HEK293 (cell line): ENCODE measurements around the gene TIE1.

ENCODE experiments used
- GFI1B ChIP-seq: fragments of 450-650 bp; formaldehyde crosslinking; IDR thresholded peaks from 2 replicates; pipeline ENCODE4 v1.5.1; 2016; ENCODE audit warnings: missing biosample characterization, missing genetic modification characterization
- KLF1 ChIP-seq: fragments of 450-650 bp; formaldehyde crosslinking; IDR thresholded peaks from 2 replicates; pipeline ENCODE4 v1.5.1; 2016; ENCODE audit warnings: missing biosample characterization, missing genetic modification characterization
- KLF10 ChIP-seq: fragments of 450-650 bp; IDR thresholded peaks from 2 replicates; pipeline ENCODE4 v1.5.1; 2018; ENCODE audit warnings: missing biosample characterization, mild to moderate bottlenecking, missing genetic modification characterization
- MZF1 ChIP-seq: fragments of 450-650 bp; formaldehyde crosslinking; IDR thresholded peaks from 2 replicates; pipeline ENCODE4 v1.5.1; 2017; ENCODE audit warnings: missing biosample characterization, missing genetic modification characterization, borderline replicate concordance
- OVOL3 ChIP-seq: fragments of 450-650 bp; formaldehyde crosslinking; IDR thresholded peaks from 2 replicates; pipeline ENCODE4 v1.5.1; 2016; ENCODE audit warnings: missing biosample characterization, missing genetic modification characterization
- ZBTB7A ChIP-seq: fragments of 450-650 bp; formaldehyde crosslinking; IDR thresholded peaks from 2 replicates; pipeline ENCODE4 v1.5.1; 2016; ENCODE audit warnings: low read depth, missing biosample characterization, missing genetic modification characterization
- ZBTB8A ChIP-seq: fragments of 450-650 bp; formaldehyde crosslinking; IDR thresholded peaks from 2 replicates; pipeline ENCODE4 v1.5.1; 2016; ENCODE audit warnings: missing biosample characterization, missing genetic modification characterization
- ZNF202 ChIP-seq: fragments of 450-650 bp; formaldehyde crosslinking; IDR thresholded peaks from 2 replicates; pipeline ENCODE4 v1.5.1; 2016; ENCODE audit warnings: missing biosample characterization, missing genetic modification characterization, borderline replicate concordance
- ZNF239 ChIP-seq: fragments of 450-650 bp; formaldehyde crosslinking; IDR thresholded peaks from 2 replicates; pipeline ENCODE4 v1.5.1; 2016; ENCODE audit warnings: missing biosample characterization, missing genetic modification characterization
- ZNF354C ChIP-seq: fragments of 450-650 bp; formaldehyde crosslinking; IDR thresholded peaks from 2 replicates; pipeline ENCODE4 v1.5.1; 2016; ENCODE audit warnings: missing biosample characterization, missing genetic modification characterization, low read depth, borderline replicate concordance
- ZNF394 ChIP-seq: fragments of 450-650 bp; formaldehyde crosslinking; IDR thresholded peaks from 2 replicates; pipeline ENCODE4 v1.5.1; 2016; ENCODE audit warnings: missing biosample characterization, missing genetic modification characterization, mild to moderate bottlenecking, moderate library complexity, borderline replicate concordance
- ZNF548 ChIP-seq: fragments of 450-650 bp; formaldehyde crosslinking; IDR thresholded peaks from 2 replicates; pipeline ENCODE4 v1.5.1; 2016; ENCODE audit warnings: missing biosample characterization, missing genetic modification characterization
- ZNF558 ChIP-seq: fragments of 450-650 bp; formaldehyde crosslinking; IDR thresholded peaks from 2 replicates; pipeline ENCODE4 v1.5.1; 2016; ENCODE audit warnings: missing biosample characterization, missing genetic modification characterization
- ZNF747 ChIP-seq: fragments of 450-650 bp; formaldehyde crosslinking; IDR thresholded peaks from 2 replicates; pipeline ENCODE4 v1.5.1; 2016; ENCODE audit warnings: missing biosample characterization, missing genetic modification characterization
- ZNF785 ChIP-seq: fragments of 450-650 bp; formaldehyde crosslinking; IDR thresholded peaks from 2 replicates; pipeline ENCODE4 v1.5.1; 2016; ENCODE audit warnings: missing biosample characterization, missing genetic modification characterization
- ZNF843 ChIP-seq: fragments of 450-650 bp; formaldehyde crosslinking; IDR thresholded peaks from 2 replicates; pipeline ENCODE4 v1.5.1; 2016; ENCODE audit warnings: missing biosample characterization, missing genetic modification characterization
- ZSCAN16 ChIP-seq: fragments of 450-650 bp; formaldehyde crosslinking; IDR thresholded peaks from 2 replicates; pipeline ENCODE4 v1.5.1; 2016; ENCODE audit warnings: missing biosample characterization, missing genetic modification characterization
- ZSCAN23 ChIP-seq: fragments of 450-650 bp; formaldehyde crosslinking; IDR thresholded peaks from 2 replicates; pipeline ENCODE4 v1.5.1; 2016; ENCODE audit warnings: missing biosample characterization, missing genetic modification characterization
- TF ChIP-seq, protein P1 (sequence below): fragments of 450-650 bp; formaldehyde crosslinking; conservative IDR thresholded peaks from 2 replicates; pipeline ENCODE4 v1.5.1; 2016; ENCODE audit warnings: low read depth, missing biosample characterization, missing genetic modification characterization
- TF ChIP-seq, protein P2 (sequence below): fragments of 450-650 bp; formaldehyde crosslinking; IDR thresholded peaks from 2 replicates; pipeline ENCODE4 v1.5.1; 2017; ENCODE audit warnings: missing biosample characterization, missing genetic modification characterization
- TF ChIP-seq, protein P3 (sequence below): IDR thresholded peaks from 2 replicates; pipeline ENCODE4 v1.6.1; 2011; ENCODE audit warnings: mild to moderate bottlenecking, low read depth, low read length, borderline replicate concordance
- TF ChIP-seq, protein P4 (sequence below): fragments of 450-650 bp; formaldehyde crosslinking; optimal IDR thresholded peaks from 2 replicates; pipeline ENCODE3; 2016; ENCODE audit warnings: missing biosample characterization, mild to moderate bottlenecking, missing genetic modification characterization
- TF ChIP-seq, protein P5 (sequence below): fragments of 450-650 bp; formaldehyde crosslinking; IDR thresholded peaks from 2 replicates; pipeline ENCODE4 v1.5.1; 2016; ENCODE audit warnings: missing biosample characterization, missing genetic modification characterization
- TF ChIP-seq, protein P6 (sequence below): fragments of 450-650 bp; formaldehyde crosslinking; IDR thresholded peaks from 2 replicates; pipeline ENCODE4 v1.5.1; 2017; ENCODE audit warnings: missing biosample characterization, missing genetic modification characterization
- TF ChIP-seq, protein P7 (sequence below): fragments of 450-650 bp; formaldehyde crosslinking; IDR thresholded peaks from 2 replicates; pipeline ENCODE4 v1.5.1; 2016; ENCODE audit warnings: missing biosample characterization, missing genetic modification characterization
- TF ChIP-seq, protein P8 (sequence below): sonication (generic); formaldehyde crosslinking; IDR thresholded peaks from 2 replicates; pipeline ENCODE4 v1.8.1; 2022; ENCODE audit warnings: mild to moderate bottlenecking, moderate library complexity, missing genetic modification reagents

Gene TIE1

DNA sequence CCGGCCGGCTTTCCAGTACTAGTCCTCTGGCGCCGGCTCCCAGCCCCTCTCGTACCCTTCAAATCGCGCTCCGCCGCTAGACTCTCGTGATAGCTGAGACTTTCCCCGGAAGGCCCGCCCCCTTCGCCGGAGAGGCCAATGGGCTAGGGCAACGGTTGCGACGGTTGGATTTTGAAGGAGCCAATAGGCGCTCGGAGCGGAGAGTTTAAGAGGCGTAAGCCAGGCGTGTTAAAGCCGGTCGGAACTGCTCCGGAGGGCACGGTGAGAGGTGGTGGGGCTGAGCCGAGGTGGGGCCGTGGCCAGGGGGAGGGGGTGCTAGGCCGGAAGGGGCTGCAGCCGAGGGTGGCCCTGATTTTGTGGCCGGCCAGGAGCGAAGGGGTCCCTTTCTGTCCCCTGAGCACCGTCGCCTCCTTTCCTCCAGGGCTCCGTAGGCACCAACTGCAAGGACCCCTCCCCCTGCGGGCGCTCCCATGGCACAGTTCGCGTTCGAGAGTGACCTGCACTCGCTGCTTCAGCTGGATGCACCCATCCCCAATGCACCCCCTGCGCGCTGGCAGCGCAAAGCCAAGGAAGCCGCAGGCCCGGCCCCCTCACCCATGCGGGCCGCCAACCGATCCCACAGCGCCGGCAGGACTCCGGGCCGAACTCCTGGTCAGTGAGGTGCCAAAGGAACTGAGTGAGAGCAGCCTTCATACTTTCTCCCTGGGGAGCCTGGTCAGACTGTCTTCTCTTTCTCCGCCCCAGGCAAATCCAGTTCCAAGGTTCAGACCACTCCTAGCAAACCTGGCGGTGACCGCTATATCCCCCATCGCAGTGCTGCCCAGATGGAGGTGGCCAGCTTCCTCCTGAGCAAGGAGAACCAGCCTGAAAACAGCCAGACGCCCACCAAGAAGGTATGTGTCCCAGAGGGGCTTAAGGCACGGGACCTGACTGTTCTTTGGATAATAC, 58.2 kb downstream of the TIE1 start, which contains the start of gene CDC20 (continued):
- TF ChIP-seq, protein P1, sequence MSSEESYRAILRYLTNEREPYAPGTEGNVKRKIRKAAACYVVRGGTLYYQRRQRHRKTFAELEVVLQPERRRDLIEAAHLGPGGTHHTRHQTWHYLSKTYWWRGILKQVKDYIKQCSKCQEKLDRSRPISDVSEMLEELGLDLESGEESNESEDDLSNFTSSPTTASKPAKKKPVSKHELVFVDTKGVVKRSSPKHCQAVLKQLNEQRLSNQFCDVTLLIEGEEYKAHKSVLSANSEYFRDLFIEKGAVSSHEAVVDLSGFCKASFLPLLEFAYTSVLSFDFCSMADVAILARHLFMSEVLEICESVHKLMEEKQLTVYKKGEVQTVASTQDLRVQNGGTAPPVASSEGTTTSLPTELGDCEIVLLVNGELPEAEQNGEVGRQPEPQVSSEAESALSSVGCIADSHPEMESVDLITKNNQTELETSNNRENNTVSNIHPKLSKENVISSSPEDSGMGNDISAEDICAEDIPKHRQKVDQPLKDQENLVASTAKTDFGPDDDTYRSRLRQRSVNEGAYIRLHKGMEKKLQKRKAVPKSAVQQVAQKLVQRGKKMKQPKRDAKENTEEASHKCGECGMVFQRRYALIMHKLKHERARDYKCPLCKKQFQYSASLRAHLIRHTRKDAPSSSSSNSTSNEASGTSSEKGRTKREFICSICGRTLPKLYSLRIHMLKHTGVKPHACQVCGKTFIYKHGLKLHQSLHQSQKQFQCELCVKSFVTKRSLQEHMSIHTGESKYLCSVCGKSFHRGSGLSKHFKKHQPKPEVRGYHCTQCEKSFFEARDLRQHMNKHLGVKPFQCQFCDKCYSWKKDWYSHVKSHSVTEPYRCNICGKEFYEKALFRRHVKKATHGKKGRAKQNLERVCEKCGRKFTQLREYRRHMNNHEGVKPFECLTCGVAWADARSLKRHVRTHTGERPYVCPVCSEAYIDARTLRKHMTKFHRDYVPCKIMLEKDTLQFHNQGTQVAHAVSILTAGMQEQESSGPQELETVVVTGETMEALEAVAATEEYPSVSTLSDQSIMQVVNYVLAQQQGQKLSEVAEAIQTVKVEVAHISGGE (tag by site-specific recombination), result peak; percentile 76
- TF ChIP-seq GFI1B (tag by site-specific recombination) (no peak), ZSCAN23 (tag by site-specific recombination) (no peak), KLF1 (tag by site-specific recombination) (no peak), ZNF548 (tag by site-specific recombination) (no peak), ZNF843 (tag by site-specific recombination) (peak; percentile 11; the same call in 1 of the 2 replicates), MZF1 (tag by site-specific recombination) (no peak), ZBTB7A (tag by site-specific recombination) (no peak), ZNF354C (no peak), ZNF202 (tag by site-specific recombination) (no peak), ZNF394 (tag by site-specific recombination) (no peak), ZNF558 (no peak), ZSCAN16 (tag by site-specific recombination) (no peak), ZNF239 (tag by site-specific recombination) (no peak), ZBTB8A (tag by site-specific recombination) (peak; percentile 95), KLF10 (0 out of 2 replicates have a peak, but pooled peaks have one; percentile 27), OVOL3 (tag by site-specific recombination) (peak; percentile 59; the same call in 1 of the 2 replicates), ZNF747 (tag by site-specific recombination) (no peak), ZNF785 (no peak)
- TF ChIP-seq, protein P2, sequence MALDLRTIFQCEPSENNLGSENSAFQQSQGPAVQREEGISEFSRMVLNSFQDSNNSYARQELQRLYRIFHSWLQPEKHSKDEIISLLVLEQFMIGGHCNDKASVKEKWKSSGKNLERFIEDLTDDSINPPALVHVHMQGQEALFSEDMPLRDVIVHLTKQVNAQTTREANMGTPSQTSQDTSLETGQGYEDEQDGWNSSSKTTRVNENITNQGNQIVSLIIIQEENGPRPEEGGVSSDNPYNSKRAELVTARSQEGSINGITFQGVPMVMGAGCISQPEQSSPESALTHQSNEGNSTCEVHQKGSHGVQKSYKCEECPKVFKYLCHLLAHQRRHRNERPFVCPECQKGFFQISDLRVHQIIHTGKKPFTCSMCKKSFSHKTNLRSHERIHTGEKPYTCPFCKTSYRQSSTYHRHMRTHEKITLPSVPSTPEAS (tag by site-specific recombination), result no peak
- TF ChIP-seq, protein P3, sequence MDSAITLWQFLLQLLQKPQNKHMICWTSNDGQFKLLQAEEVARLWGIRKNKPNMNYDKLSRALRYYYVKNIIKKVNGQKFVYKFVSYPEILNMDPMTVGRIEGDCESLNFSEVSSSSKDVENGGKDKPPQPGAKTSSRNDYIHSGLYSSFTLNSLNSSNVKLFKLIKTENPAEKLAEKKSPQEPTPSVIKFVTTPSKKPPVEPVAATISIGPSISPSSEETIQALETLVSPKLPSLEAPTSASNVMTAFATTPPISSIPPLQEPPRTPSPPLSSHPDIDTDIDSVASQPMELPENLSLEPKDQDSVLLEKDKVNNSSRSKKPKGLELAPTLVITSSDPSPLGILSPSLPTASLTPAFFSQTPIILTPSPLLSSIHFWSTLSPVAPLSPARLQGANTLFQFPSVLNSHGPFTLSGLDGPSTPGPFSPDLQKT, result no peak
- TF ChIP-seq, protein P4, sequence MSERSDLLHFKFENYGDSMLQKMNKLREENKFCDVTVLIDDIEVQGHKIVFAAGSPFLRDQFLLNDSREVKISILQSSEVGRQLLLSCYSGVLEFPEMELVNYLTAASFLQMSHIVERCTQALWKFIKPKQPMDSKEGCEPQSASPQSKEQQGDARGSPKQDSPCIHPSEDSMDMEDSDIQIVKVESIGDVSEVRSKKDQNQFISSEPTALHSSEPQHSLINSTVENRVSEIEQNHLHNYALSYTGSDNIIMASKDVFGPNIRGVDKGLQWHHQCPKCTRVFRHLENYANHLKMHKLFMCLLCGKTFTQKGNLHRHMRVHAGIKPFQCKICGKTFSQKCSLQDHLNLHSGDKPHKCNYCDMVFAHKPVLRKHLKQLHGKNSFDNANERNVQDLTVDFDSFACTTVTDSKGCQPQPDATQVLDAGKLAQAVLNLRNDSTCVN (tag by site-specific recombination), result peak; percentile 45
- TF ChIP-seq, protein P5, sequence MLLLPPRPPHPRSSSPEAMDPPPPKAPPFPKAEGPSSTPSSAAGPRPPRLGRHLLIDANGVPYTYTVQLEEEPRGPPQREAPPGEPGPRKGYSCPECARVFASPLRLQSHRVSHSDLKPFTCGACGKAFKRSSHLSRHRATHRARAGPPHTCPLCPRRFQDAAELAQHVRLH (tag by site-specific recombination), result no peak
- TF ChIP-seq, protein P6, sequence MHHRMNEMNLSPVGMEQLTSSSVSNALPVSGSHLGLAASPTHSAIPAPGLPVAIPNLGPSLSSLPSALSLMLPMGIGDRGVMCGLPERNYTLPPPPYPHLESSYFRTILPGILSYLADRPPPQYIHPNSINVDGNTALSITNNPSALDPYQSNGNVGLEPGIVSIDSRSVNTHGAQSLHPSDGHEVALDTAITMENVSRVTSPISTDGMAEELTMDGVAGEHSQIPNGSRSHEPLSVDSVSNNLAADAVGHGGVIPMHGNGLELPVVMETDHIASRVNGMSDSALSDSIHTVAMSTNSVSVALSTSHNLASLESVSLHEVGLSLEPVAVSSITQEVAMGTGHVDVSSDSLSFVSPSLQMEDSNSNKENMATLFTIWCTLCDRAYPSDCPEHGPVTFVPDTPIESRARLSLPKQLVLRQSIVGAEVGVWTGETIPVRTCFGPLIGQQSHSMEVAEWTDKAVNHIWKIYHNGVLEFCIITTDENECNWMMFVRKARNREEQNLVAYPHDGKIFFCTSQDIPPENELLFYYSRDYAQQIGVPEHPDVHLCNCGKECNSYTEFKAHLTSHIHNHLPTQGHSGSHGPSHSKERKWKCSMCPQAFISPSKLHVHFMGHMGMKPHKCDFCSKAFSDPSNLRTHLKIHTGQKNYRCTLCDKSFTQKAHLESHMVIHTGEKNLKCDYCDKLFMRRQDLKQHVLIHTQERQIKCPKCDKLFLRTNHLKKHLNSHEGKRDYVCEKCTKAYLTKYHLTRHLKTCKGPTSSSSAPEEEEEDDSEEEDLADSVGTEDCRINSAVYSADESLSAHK (tag by site-specific recombination), result no peak
- TF ChIP-seq, protein P7, sequence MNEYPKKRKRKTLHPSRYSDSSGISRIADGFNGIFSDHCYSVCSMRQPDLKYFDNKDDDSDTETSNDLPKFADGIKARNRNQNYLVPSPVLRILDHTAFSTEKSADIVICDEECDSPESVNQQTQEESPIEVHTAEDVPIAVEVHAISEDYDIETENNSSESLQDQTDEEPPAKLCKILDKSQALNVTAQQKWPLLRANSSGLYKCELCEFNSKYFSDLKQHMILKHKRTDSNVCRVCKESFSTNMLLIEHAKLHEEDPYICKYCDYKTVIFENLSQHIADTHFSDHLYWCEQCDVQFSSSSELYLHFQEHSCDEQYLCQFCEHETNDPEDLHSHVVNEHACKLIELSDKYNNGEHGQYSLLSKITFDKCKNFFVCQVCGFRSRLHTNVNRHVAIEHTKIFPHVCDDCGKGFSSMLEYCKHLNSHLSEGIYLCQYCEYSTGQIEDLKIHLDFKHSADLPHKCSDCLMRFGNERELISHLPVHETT, result no peak
- TF ChIP-seq, protein P8, sequence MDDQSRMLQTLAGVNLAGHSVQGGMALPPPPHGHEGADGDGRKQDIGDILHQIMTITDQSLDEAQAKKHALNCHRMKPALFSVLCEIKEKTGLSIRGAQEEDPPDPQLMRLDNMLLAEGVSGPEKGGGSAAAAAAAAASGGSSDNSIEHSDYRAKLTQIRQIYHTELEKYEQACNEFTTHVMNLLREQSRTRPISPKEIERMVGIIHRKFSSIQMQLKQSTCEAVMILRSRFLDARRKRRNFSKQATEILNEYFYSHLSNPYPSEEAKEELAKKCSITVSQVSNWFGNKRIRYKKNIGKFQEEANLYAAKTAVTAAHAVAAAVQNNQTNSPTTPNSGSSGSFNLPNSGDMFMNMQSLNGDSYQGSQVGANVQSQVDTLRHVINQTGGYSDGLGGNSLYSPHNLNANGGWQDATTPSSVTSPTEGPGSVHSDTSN (CRISPR knock-in tag), result no peak
